Iris pigment epithelial cell (primary cell): ENCODE measurements around the gene CCNL2.
"Not testable (repeated sequence)": the region's sequence is repeated elsewhere in the genome, so short reads cannot be mapped to it uniquely, and the experiment has no call there.

ENCODE experiments used
- DNase-seq: peaks from one replicate; pipeline ENCODE4 v3.0.0-alpha.2; 2011; ENCODE audit warnings: low read depth

Gene CCNL2

GRCh38 chr1:1432274-1432950, 33.3 kb upstream of the CCNL2 start:
- DNase-seq, result no peak

- no peak for DNase-seq
Observed at GRCh38 chr1:1431845-1432273, 32.7 kb upstream of the CCNL2 start.

- DNase-seq, result no peak
Observed at GRCh38 chr1:1430992-1431844, 32.1 kb upstream of the CCNL2 start.

GRCh38 chr1:1430114-1430982, 31.2 kb upstream of the CCNL2 start:
- DNase-seq, result peak; percentile 59

- DNase-seq, result peak; percentile 47
Observed at GRCh38 chr1:1429671-1430073, 30.5 kb upstream of the CCNL2 start.

- DNase-seq, result not testable (repeated sequence)
Observed at GRCh38 chr1:1428967-1429366, 29.8 kb upstream of the CCNL2 start.

- no peak for DNase-seq
Observed at GRCh38 chr1:1428174-1428573, 29.0 kb upstream of the CCNL2 start.

GRCh38 chr1:1427820-1428148, 28.6 kb upstream of the CCNL2 start:
- no peak for DNase-seq

GRCh38 chr1:1427106-1427819, 28.1 kb upstream of the CCNL2 start:
- DNase-seq, result no peak

GRCh38 chr1:1426496-1427105, 27.5 kb upstream of the CCNL2 start:
- DNase-seq, result no peak

- no peak for DNase-seq
Observed at GRCh38 chr1:1425753-1426495, 26.8 kb upstream of the CCNL2 start.

GRCh38 chr1:1425426-1425752, 26.3 kb upstream of the CCNL2 start:
- DNase-seq, result no peak

GRCh38 chr1:1424707-1425106, 25.6 kb upstream of the CCNL2 start:
- DNase-seq, result no peak

- no peak for DNase-seq
Observed at GRCh38 chr1:1423245-1423597, 24.1 kb upstream of the CCNL2 start.

- peak; percentile 29 for DNase-seq
Observed at GRCh38 chr1:1422465-1423244, 23.5 kb upstream of the CCNL2 start.

GRCh38 chr1:1421907-1422464, 22.9 kb upstream of the CCNL2 start:
- DNase-seq, result no peak

- DNase-seq, result no peak
Observed at GRCh38 chr1:1421147-1421906, 22.2 kb upstream of the CCNL2 start, which contains the start of gene ANKRD65. Gene ANKRD65 (minus strand): TSS chr1:1421276. CDS start chr1:1421005, 271 bp downstream.

- no peak for DNase-seq
Observed at GRCh38 chr1:1420654-1421141, 21.6 kb upstream of the CCNL2 start.
